ENCODE data around the gene NFE2L3.
"Not testable (repeated sequence)": the region's sequence is repeated elsewhere in the genome, so short reads cannot be mapped to it uniquely, and the experiment has no call there.

Gene NFE2L3

GRCh38 chr7:26191974-26192479, 40.0 kb downstream of the NFE2L3 start:
- no peak for DNase-seq (ENCODE audit: low read depth)

GRCh38 chr7:26192485-26193087, 40.6 kb downstream of the NFE2L3 start:
- TF ChIP-seq CTCF (IDR thresholded peaks at IDR 0.05; ENCODE audit: low read length, missing control alignments), result no peak
- no peak for DNase-seq (ENCODE audit: low read depth)
- H3K4me3 ChIP-seq (replicated peaks; ENCODE audit: low read depth, low read length), result no peak overlapping the region

More at GRCh38 chr7:26191974-26192479, 40.0 kb downstream of the NFE2L3 start:
- TF ChIP-seq CTCF (IDR thresholded peaks at IDR 0.05; ENCODE audit: low read length, missing control alignments), result no peak
- no peak overlapping the region for H3K4me3 ChIP-seq (replicated peaks; ENCODE audit: low read depth, low read length)

GRCh38 chr7:26193432-26194207, 41.6 kb downstream of the NFE2L3 start:
- DNase-seq (ENCODE audit: low read depth), result no peak
- no peak for TF ChIP-seq CTCF (IDR thresholded peaks at IDR 0.05; ENCODE audit: low read length, missing control alignments)
- H3K4me3 ChIP-seq (replicated peaks; ENCODE audit: low read depth, low read length), result no peak overlapping the region

GRCh38 chr7:26194764-26195163, 42.8 kb downstream of the NFE2L3 start:
- not testable (repeated sequence) for DNase-seq (ENCODE audit: low read depth); H3K4me3 ChIP-seq (replicated peaks; ENCODE audit: low read depth, low read length)

- no peak overlapping the region for H3K4me3 ChIP-seq (replicated peaks; ENCODE audit: low read depth, low read length)
- no peak for DNase-seq (ENCODE audit: low read depth)
- no peak for TF ChIP-seq CTCF (IDR thresholded peaks at IDR 0.05; ENCODE audit: low read length, missing control alignments)
Observed at GRCh38 chr7:26195182-26195581, 43.2 kb downstream of the NFE2L3 start.

- DNase-seq (ENCODE audit: low read depth), result no peak
- TF ChIP-seq CTCF (IDR thresholded peaks at IDR 0.05; ENCODE audit: low read length, missing control alignments), result no peak
- H3K4me3 ChIP-seq (replicated peaks; ENCODE audit: low read depth, low read length), result peak overlapping the region; percentile 1
Observed at GRCh38 chr7:26195867-26196657, 44.1 kb downstream of the NFE2L3 start.
